Choroid plexus epithelial cell (primary cell): ENCODE measurements around the gene RINT1.

Source experiments
- DNase-seq: peaks from one replicate; pipeline ENCODE4 v3.0.0-alpha.2; 2010; ENCODE audit warnings: low read depth
- H3K4me3 ChIP-seq: 2 replicates; pipeline ENCODE4 v1.5.1; 2011; ENCODE audit warnings: low read depth, mild to moderate bottlenecking, control low read depth, low read length, moderate library complexity
- TF ChIP-seq, protein P1 (sequence below): conservative IDR thresholded peaks from 2 replicates; pipeline ENCODE4 v1.5.1; 2011; ENCODE audit warnings: low read depth, mild to moderate bottlenecking, control low read depth, inconsistent platforms, low read length, moderate library complexity

RINT1 gene

DNA sequence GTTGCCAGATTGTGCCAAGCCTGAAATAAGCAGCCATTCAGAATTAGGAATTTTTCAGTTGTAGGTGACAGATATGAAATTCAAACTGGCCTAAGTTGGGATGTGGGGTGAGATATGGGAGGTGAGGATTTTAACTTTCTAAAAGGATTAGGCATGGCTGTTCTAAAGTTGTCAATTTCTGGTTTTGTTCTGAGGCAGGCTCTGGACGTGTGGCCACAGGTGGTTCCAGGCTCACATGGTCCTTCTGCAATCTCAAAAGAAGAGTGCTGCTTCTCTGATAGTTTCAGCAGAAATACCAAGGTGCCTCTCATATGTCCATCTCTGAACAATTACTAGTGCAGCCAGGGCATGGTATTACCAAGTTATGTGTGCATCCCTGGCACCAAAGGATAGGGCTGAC, 27.9 kb downstream of the RINT1 start:
- DNase-seq: no peak
- TF ChIP-seq, protein P1, sequence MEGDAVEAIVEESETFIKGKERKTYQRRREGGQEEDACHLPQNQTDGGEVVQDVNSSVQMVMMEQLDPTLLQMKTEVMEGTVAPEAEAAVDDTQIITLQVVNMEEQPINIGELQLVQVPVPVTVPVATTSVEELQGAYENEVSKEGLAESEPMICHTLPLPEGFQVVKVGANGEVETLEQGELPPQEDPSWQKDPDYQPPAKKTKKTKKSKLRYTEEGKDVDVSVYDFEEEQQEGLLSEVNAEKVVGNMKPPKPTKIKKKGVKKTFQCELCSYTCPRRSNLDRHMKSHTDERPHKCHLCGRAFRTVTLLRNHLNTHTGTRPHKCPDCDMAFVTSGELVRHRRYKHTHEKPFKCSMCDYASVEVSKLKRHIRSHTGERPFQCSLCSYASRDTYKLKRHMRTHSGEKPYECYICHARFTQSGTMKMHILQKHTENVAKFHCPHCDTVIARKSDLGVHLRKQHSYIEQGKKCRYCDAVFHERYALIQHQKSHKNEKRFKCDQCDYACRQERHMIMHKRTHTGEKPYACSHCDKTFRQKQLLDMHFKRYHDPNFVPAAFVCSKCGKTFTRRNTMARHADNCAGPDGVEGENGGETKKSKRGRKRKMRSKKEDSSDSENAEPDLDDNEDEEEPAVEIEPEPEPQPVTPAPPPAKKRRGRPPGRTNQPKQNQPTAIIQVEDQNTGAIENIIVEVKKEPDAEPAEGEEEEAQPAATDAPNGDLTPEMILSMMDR: no peak
- no peak overlapping the region for H3K4me3 ChIP-seq

DNA sequence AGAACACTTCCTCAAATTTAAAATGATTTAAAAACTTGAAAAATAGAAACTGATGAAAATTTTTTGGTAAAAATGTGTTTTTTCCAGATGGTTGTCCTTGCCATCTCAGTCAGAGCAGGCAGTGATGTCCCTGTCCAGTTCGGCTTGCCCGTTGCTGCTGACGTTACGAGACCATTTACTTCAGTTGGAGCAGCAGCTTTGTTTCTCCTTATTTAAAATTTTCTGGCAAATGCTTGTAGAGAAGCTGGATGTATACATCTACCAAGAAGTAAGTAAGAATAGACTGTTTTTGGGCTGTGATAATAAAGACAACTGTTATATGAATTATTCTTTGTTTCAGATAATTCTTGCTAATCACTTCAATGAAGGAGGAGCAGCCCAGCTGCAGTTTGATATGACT, 33.2 kb downstream of the RINT1 start:
- no peak overlapping the region for H3K4me3 ChIP-seq
- DNase-seq: no peak
- TF ChIP-seq, protein P1: no peak

DNA sequence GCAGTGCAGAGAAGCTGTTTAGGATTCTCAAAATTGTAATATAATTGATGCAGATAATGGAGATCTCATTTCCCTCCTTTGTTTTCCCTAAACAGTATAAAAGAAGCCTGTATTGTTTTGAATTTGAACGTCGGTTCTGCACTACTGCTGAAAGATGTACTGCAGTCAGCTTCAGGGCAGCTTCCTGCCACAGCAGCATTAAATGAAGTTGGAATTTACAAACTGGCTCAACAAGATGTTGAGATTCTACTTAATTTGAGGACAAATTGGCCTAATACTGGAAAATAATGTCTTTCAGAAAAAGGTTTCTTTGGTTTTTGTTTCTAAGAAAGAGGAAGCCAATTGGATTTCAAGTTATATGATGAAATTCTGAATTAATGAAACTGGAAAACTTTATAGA, 35.0 kb downstream of the RINT1 start:
- DNase-seq: no peak
- TF ChIP-seq, protein P1: no peak
- no peak overlapping the region for H3K4me3 ChIP-seq

DNA sequence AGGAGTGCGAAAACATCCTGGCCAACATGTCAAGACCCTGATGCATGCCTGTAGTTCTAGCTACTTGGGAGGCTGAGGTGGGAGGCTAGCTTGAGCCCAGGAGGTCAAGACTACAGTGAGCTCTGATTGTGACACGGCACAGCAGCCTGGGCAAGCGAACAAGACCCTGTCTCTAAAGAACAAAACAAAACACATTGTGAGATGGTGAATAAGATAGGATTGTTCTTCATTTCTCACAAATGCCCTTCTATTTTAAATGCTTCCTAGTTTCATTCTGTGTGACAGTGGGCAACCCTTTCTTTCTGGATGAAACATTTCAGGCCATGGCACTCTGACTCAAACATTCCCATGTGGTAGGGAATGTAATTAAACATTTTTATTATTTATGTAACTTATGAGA, 35.8 kb downstream of the RINT1 start:
- no peak for DNase-seq
- no peak overlapping the region for H3K4me3 ChIP-seq
- TF ChIP-seq, protein P1: no peak

DNA sequence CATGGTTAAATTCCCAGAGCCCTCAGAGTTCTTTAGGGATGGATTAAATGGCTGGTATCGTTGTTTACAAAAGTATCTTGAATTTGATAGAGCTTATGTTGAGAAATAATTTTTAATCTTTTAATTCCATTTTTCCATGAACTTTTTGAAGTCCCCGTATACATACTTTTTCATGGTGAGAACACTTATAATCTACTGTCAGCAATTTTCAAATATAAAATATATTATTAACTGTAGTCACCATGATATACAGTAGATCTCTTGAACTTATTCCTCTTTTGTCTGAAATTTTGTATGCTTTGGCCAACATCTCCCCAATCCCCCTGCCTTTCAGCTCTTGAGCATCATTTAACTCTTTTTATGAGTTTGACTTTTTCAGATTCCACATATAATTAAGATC, 39.9 kb downstream of the RINT1 start:
- no peak overlapping the region for H3K4me3 ChIP-seq
- TF ChIP-seq, protein P1: no peak

DNA sequence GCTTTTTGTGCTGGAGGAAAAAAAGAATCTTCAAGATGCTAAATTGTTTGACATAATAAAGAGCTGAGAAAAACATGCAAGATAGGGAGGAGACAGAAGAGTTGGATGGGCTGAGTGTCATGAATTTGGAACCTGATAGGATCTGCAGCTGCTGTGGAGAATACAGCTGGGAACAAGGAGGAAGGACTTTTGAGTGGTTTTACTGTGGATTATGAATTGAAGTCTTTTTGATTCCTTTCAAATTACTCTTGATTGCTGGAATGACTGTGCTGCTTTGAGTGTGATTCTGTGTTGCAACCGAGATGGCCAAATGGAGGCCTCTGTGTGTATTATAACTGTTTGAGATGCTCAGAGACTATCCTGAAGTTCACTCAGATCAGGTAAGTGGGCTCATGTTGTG, 45.2 kb downstream of the RINT1 start:
- no peak for DNase-seq
- H3K4me3 ChIP-seq: no peak overlapping the region
- TF ChIP-seq, protein P1: no peak

More for the DNA sequence above, 39.9 kb downstream of the RINT1 start:
- DNase-seq: no peak

DNA sequence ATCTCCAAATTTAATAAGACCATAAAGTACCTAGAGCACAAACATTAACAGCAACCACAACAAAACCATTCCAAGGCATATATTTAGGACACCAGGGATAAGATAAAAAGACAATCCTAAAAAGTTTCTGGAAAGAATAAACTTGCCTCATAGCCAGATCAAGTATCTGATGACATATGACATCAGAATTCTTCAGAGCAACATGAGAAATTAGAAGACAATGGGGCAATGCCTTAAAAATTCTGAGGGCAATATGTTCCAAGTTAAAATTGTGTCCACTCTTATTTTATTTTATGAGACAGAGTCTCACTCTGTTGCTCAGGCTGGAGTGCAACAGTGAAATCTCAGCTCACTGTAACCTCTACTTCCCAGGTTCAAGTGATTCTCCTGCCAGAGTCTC, 46.5 kb downstream of the RINT1 start:
- TF ChIP-seq, protein P1: no peak
- no peak for DNase-seq
- no peak overlapping the region for H3K4me3 ChIP-seq
